Hematopoietic multipotent progenitor cell treated with erythropoietin and hydrocortisone succinate and interleukin-3 and kit ligand, for 15 days (in vitro differentiated cells): Measurements from ENCODE around the gene MAF.

Source experiments
- DNase-seq: peaks from one replicate; pipeline ENCODE4 v3.0.0-alpha.2; 2015; ENCODE audit warnings: low spot score

MAF gene

GRCh38 chr16:79612207-79612606 lies 11.7 kb upstream of the MAF start:
- no peak for DNase-seq

GRCh38 chr16:79610771-79611170 lies 10.2 kb upstream of the MAF start:
- no peak for DNase-seq

DNA sequence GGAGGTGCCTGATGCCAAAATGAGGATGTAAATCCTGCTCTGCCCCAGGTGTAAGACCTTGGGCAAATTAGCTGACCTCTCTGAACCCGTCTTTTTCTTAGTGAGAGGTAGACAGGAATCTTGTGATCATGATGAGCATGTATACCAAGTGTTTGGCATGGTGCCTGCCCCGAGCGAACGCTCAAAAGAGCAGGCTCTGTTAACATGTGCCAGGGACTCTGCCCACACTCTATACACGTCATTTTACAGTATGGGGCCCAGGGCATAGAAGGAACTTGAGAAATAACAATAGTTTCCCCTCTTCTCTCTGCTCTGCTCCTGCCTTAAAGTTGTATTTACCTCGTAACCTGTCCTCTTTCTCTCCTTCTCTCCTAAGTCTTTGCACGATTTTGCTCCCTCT lies 9.3 kb upstream of the MAF start:
- DNase-seq: no peak

DNA sequence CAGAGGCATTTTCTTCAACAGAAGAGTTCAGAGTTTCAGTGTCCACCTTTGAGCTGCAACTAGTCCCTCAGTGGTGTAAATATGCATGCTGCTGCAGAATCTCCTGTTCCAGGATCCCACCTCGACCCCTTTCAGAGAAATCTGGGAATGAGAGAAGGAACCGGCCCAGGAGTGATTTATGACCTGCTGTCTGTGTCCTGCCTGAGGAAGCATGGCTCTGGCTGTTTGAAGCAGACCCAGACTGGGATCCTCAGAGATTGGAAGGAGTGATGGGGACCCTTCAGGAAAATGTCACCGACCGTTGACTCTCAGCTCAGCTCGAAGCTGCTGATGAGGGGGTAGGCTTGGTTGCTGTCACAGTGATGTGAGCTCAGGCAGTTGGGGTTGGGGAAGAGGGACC lies 8.4 kb upstream of the MAF start:
- DNase-seq: no peak

GRCh38 chr16:79607587-79607986 lies 7.0 kb upstream of the MAF start:
- no peak for DNase-seq

- no peak for DNase-seq
Observed at GRCh38 chr16:79605999-79606398, 5.5 kb upstream of the MAF start.

GRCh38 chr16:79603055-79603454 lies 2.5 kb upstream of the MAF start:
- DNase-seq: no peak

GRCh38 chr16:79602628-79603014 lies 2.1 kb upstream of the MAF start:
- no peak for DNase-seq

DNA sequence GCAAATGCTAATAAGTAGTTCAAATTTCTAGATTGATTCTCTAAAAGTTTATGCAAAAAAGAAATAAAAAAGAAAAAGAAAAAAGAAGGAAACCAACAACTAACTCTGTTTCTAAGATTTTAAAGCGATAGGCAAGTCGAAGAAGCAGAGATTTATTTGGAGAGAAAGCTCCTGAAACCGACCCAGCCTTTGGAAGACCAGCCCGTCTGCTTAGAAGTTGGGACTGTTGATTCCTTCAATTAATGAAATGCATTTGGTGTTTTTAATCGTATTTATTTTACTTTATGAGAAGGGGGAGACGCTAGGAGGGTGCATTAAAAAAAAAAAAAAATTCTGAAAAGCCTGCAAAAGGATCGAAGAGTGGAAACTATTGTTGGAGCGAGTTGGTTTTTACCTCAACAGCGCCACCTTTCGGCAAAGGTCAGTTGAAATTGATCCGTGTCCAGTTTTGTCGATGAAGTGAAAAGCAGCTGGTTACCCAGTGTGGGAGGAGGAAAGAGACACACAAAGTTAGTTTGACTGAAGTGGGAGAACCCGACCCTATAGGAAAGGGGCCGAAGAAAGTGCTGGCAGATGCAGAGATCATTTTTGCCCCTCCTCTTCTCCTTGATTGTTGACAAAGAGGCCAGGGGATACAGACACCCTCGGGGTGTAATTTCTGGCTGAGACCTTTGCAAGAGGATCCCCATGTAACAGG lies 1.5 kb upstream of the MAF start:
- peak; percentile 41 for DNase-seq

- DNase-seq: no peak
Observed at GRCh38 chr16:79601092-79601930, 774 bp upstream of the MAF start.

DNA sequence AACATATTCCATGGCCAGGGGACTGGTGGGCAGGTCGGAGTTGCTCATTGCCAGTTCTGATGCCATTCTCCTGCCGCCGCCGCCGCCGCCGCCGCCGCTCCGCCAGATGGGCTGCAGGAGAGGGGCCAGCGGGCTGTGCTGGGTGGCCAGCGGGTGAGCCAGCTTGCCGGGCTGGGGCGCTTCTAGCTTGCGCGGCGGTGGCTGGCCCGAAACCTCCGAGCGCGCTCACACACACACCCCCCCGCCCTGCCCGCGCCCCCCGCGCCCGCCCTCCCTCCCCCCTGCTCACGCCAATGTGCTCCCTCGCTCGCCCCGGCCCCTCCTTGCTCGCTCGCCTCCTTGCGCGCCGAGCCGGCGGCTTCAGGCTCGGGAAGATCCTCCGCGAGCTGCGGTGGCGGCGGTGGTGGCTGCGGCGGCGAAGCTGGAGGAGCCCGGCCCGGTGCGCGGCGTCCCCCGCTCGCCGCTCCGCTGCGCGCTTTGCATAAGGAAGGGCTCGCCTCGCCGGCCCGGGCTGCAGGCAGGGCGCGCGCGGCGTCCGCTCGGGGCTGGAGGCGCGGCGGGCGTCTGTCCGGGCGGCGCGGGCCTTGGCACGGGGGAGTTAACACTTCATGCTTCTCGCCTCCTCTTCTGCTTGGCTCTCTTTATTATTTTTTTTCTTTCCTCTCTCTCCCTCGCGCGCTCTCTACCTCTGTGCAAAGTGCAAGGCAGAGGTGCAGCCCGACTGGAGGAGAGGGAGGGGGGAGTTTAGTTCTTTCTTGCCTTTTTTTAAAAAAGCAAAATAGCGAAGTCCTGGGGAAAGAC lies 500 bp downstream of the MAF start:
- no peak for DNase-seq

DNA sequence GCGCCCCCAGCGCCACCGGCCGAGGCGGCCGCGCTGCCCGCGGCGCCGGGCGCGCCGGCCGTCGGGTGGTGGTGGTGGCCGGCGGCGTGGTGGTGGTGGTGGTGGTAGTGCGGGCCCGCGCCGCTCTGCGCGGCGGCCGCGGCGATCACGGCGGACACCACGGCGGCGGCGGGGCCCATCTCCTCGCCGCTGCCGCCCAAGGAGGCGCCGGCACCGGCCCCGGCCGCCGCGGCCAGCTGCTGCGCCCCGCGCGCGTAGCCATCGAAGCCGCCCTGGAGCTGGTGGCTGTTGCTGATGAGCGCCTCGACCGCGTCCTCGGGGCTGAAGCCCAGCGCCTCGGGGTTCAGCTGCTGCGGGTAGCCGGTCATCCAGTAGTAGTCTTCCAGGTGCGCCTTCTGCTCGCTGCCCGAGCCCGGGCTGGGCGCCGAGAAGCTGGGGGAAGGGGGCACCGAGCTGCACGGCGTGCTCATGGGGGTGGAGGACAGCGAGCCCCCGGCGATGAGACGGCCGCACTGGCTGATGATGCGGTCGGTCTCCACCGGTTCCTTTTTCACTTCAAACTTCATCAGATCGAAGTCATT lies 1.2 kb downstream of the MAF start:
- DNase-seq: no peak

- DNase-seq: no peak
Observed at GRCh38 chr16:79598348-79599181, 2.0 kb downstream of the MAF start.

DNA sequence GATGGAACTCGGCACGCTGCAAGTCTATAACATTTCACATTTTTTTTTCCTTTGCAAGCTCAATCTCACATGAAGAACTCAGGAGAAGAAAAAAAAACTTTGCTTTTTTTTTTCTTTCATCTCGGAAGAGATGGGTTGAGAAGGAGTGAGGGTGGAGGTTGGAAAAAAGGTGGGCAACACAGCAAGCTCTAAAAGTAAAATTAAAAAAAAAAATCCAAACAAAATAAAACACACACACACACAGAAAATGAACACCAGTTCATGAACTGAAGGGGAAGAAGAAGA lies 2.5 kb downstream of the MAF start:
- DNase-seq: no peak

GRCh38 chr16:79597277-79598062 lies 3.1 kb downstream of the MAF start:
- no peak for DNase-seq

- no peak for DNase-seq
Observed at GRCh38 chr16:79595931-79596450, 4.5 kb downstream of the MAF start.

DNA sequence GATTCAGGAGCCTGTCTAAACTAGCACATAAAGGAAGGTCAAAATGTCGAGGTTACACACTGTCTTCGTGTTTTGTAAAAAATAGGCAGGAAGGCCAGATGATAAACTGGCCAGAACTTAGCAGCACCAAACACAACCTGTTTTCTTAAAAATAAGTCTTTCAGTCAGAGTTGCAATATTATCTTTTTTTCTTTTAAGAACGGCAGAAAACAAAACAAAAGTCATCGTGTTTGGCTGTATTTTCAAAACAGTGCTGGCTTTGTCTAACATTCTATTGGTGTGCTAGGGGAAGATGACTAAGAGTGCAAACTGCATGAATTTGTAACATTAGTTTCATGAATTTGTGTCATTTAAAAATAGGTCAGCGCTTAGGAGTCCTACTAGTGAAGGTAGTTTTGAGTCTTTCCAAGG lies 5.3 kb downstream of the MAF start:
- DNase-seq: no peak

DNA sequence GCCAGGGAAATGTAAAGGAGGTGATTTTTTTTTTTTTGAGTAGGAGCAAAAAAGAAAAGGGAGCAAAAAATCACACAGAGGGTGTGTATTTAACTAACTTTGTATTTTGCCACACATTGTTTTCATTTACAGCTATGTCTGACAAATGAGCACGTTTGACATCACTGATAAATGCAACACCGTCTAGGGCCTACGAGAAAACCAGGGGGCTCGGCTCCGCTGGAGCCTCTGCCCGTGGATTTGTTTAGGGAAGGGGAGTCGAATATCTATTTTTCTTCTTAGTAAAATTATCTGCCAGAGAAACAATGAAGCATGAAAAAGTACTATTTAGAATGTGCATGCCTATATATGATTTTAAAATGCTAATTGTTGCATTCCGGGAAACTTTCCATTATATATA lies 6.8 kb downstream of the MAF start:
- DNase-seq: no peak

DNA sequence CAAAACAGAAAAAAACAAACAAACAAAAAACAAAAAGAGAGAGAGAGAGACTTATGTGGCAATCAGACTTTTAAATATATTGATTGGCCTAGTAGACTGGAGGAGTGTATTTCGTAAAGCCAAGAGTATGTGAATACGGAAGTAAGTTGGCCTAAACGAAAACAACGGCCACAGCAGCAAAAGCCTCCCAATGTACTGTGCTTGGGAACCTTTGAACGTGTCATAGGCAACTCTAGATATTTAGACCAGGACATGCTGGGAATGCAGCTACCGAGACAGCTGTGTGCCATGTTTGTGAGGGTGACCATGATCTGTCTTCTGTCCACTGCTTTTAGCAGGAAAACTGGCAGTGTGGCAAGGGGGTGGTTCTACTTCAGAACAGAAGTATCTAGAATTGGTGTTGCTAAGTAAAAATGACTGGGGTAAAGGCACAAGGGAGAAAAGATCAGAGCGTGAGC lies 7.4 kb downstream of the MAF start:
- DNase-seq: no peak

DNA sequence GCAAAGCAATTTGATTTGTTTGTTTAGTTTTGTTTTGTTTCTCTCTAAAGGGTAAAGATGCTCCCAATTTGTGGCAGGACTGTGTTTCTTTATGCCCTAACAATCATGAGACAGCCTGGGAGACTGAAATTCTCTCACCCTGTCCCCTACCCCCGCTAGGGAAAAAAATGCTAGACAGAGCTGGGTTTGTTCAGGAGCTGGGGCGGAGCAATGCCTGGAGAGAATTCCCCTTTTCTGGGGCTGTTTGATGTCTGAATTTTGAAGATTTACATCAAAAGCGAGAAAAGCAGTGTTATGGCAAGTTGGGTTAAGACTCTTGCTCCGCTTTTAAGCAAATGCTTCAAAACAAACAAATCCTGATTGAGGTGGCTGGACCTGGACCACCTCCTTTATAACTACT lies 8.4 kb downstream of the MAF start:
- no peak for DNase-seq
